Measurements from ENCODE around the gene SCYGR4. TPM values are rescaled to one million over a fixed set of nuclear protein-coding genes. Genes with fewer than 3 reads are reported as not detected.

The SCYGR4 gene
- total RNA-seq, 4 donors from 2014 or later, result not detected

GRCh38 chr2:227577555-227577954, 39.7 kb upstream of the SCYGR4 start:
- no peaks in the 10 kb centered on the region for H3K27me3 ChIP-seq
- H3K4me3 ChIP-seq, result no peak overlapping the region
- TF ChIP-seq POLR2A (IDR thresholded peaks at IDR 0.05), result no peak
- TF ChIP-seq, protein P1, sequence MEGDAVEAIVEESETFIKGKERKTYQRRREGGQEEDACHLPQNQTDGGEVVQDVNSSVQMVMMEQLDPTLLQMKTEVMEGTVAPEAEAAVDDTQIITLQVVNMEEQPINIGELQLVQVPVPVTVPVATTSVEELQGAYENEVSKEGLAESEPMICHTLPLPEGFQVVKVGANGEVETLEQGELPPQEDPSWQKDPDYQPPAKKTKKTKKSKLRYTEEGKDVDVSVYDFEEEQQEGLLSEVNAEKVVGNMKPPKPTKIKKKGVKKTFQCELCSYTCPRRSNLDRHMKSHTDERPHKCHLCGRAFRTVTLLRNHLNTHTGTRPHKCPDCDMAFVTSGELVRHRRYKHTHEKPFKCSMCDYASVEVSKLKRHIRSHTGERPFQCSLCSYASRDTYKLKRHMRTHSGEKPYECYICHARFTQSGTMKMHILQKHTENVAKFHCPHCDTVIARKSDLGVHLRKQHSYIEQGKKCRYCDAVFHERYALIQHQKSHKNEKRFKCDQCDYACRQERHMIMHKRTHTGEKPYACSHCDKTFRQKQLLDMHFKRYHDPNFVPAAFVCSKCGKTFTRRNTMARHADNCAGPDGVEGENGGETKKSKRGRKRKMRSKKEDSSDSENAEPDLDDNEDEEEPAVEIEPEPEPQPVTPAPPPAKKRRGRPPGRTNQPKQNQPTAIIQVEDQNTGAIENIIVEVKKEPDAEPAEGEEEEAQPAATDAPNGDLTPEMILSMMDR (IDR thresholded peaks at IDR 0.05), result no peak
- no peaks in the 10 kb centered on the region for H3K36me3 ChIP-seq
- intact Hi-C loops (cut with DNase I), result no loop called here
- WGBS, 2 donors, result 44 to 57% methylated on average over 2 of the region's 2 CpGs
- H3K9me3 ChIP-seq, result peaks cover 0 to 7% (median 6%) of the 10 kb centered on the region in 3 donors
- no peak overlapping the region for H3K27ac ChIP-seq
- no peak for DNase-seq
- H3K4me1 ChIP-seq, result no peaks in the 10 kb centered on the region

DNA sequence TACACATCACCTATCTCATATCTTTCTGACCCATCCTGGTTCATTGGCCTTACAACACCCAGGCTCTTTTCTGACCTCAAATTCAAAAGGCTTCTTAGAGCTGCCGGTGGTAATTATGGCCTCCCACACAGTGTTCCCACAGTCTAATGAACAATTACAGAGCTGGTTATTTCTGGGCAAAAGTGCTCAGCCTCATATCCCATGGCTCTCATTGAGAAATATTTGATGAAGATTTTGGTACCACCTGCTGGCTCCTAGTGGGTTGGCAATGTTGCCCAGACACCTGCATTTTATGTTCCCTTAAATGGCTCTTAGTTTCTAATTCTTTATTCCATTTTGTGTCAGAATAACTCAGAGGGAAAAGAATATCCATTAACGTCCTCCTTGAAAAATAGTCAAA, 38.7 kb upstream of the SCYGR4 start:
- Histone ChIP-seq H3K4me1 (no peaks in the 10 kb centered on the region), H3K9me3 (peaks cover 0 to 13% (median 9%) of the 10 kb centered on the region in 3 donors), H3K4me3 (no peak overlapping the region), H3K27me3 (peaks cover 0 to 3% (median 0%) of the 10 kb centered on the region in 4 donors), H3K27ac (no peak overlapping the region), H3K36me3 (no peaks in the 10 kb centered on the region)
- intact Hi-C loops (cut with DNase I), result no loop called here
- TF ChIP-seq, protein P1 (IDR thresholded peaks at IDR 0.05), result peak in 1 of 6 experiments; percentile 9
- no peak for TF ChIP-seq POLR2A (IDR thresholded peaks at IDR 0.05)
- no peak for DNase-seq
- 78 to 81% methylated on average over 2 of the region's 2 CpGs for WGBS, 2 donors

DNA sequence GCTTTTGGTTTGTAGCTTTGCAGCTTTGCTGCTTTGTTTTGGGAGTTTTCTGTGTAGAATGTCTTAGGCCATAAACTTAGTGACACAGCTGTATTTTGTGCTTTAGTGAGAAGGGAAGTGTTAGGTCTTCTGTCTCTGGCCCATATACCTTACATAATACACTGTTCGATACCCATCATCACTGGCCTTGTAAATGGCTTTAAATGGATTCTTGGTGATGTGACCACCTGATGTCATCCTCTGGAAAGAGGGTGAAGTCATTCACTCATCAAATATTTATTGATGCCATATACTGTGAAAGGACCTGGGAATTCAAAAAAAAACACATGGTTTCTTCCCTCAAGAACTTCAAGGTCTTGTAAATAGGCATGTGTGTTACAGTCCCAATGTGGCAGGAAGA, 37.5 kb upstream of the SCYGR4 start:
- TF ChIP-seq, protein P1 (IDR thresholded peaks at IDR 0.05), result no peak
- TF ChIP-seq POLR2A (IDR thresholded peaks at IDR 0.05), result no peak
- Histone ChIP-seq H3K27ac (no peak overlapping the region), H3K27me3 (peaks cover 0 to 3% (median 0%) of the 10 kb centered on the region in 4 donors), H3K36me3 (no peaks in the 10 kb centered on the region), H3K4me1 (no peaks in the 10 kb centered on the region), H3K9me3 (peaks cover 0 to 13% (median 9%) of the 10 kb centered on the region in 3 donors), H3K4me3 (no peak overlapping the region)
- intact Hi-C loops (cut with DNase I), result no loop called here
- WGBS, 2 donors, result 100% methylated on average over 1 of the region's 1 CpG
- DNase-seq, result no peak

DNA sequence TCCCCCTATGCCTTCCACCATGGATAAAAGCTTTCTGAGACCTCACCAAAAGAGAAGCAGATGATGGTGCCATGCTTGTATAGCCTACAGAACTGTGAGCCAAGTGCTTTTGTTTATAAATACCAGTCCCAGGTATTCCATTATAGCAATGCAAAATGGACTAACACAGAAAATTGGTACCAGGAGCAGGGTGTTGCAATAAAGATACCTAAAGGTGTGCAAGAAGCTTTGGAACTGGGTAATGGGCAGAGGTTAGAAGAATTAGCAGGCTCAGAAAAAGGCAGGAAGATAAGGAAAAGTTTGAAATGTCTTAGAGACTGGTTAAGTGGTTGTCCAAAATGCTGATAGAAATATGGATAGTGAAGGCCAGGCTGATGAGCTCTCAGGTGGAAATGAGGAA, 34.9 kb upstream of the SCYGR4 start:
- no peaks in the 10 kb centered on the region for H3K36me3 ChIP-seq
- H3K9me3 ChIP-seq, result peaks cover 0 to 13% (median 9%) of the 10 kb centered on the region in 3 donors
- H3K4me3 ChIP-seq, result no peak overlapping the region
- peaks cover 0 to 3% (median 0%) of the 10 kb centered on the region in 4 donors for H3K27me3 ChIP-seq
- no peak for DNase-seq
- H3K27ac ChIP-seq, result no peak overlapping the region
- no peak for TF ChIP-seq POLR2A (IDR thresholded peaks at IDR 0.05)
- H3K4me1 ChIP-seq, result no peaks in the 10 kb centered on the region
- intact Hi-C loops (cut with DNase I), result no loop called here

DNA sequence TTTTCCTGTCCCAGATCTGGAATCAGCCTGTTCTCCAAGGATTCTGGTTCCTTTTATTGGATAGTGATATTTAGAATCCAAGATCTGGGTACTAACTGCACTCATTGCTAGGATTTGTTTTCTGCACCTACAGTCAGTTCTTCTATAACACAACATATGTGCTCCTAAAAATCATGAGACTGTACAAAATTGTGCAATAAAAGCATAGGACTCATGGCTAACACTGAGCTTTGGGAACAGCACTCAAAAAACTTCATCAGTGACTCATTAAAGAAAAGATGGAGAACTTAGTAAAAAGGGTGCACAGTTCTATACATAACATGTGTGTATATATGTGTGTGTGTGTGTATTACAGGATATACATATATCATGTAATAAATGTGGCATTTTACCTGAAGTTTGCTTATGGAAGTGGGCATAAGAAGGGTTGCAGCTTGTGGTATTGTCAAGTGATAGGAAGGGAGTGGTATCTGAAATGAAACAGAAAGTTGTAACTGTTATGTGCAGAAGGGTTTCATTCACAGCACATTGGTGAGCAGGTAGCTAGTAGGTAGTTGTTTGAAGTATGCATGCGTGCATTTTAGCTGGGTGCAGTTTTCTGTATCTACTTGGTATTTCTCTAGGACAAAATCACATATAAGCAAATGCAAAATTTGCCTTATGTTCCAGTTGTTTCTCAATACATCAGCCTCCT, 24.5 kb upstream of the SCYGR4 start:
- no peak overlapping the region for H3K27ac ChIP-seq
- H3K4me3 ChIP-seq, result no peak overlapping the region
- H3K27me3 ChIP-seq, result peaks cover 0 to 12% (median 0%) of the 10 kb centered on the region in 4 donors
- DNase-seq, result no peak
- intact Hi-C loops (cut with DNase I), result no loop called here
- 74 to 86% methylated on average over 1 of the region's 1 CpG for WGBS, 2 donors
- no peak for TF ChIP-seq POLR2A (IDR thresholded peaks at IDR 0.05)
- TF ChIP-seq, protein P1 (IDR thresholded peaks at IDR 0.05), result no peak
- H3K9me3 ChIP-seq, result no peaks in the 10 kb centered on the region
- no peaks in the 10 kb centered on the region for H3K4me1 ChIP-seq
- no peaks in the 10 kb centered on the region for H3K36me3 ChIP-seq

Measured in esophagus squamous epithelium (tissue), 5 donors.